GM12891 (cell line): ENCODE data around the gene MBOAT2.
A peak's percentile ranks its signal among the peaks of the same experiment; 100 is the strongest.

Experiments used
- DNase-seq: peaks from one replicate; pipeline ENCODE4 v3.0.0; 2011; ENCODE audit warnings: low spot score; ENCODE audit not compliant: insufficient read length
- FAIRE-seq: peaks from 2 replicates; lab custom pipeline; 2011; peaks lifted over from hg19 to GRCh38; lab: Jason Lieb, UNC
- PAX5 ChIP-seq: IDR thresholded peaks from 2 replicates; pipeline ENCODE4 v1.6.1; 2011; ENCODE audit warnings: low read length, moderate library complexity, mild to moderate bottlenecking; ENCODE audit not compliant: insufficient read depth, severe bottlenecking
- POLR2A ChIP-seq: IDR thresholded peaks from 2 replicates; pipeline ENCODE4 v1.6.1; 2011; ENCODE audit warnings: low read depth, low read length, control low read depth
- POLR2AphosphoS5 ChIP-seq: IDR thresholded peaks from 2 replicates; pipeline ENCODE4 v1.6.1; 2011; ENCODE audit warnings: low read depth, low read length, control low read depth
- POU2F2 ChIP-seq: IDR thresholded peaks from 2 replicates; pipeline ENCODE4 v1.6.1; 2011; ENCODE audit warnings: low read depth, mild to moderate bottlenecking, control low read depth, low read length, moderate library complexity
- SPI1 ChIP-seq: IDR thresholded peaks from 2 replicates; pipeline ENCODE4 v1.6.1; 2011; ENCODE audit warnings: low read depth, low read length, control low read depth
- TAF1 ChIP-seq: IDR thresholded peaks from 2 replicates; pipeline ENCODE4 v1.6.1; 2011; ENCODE audit warnings: low read depth, low read length, control low read depth

MBOAT2 gene

DNA sequence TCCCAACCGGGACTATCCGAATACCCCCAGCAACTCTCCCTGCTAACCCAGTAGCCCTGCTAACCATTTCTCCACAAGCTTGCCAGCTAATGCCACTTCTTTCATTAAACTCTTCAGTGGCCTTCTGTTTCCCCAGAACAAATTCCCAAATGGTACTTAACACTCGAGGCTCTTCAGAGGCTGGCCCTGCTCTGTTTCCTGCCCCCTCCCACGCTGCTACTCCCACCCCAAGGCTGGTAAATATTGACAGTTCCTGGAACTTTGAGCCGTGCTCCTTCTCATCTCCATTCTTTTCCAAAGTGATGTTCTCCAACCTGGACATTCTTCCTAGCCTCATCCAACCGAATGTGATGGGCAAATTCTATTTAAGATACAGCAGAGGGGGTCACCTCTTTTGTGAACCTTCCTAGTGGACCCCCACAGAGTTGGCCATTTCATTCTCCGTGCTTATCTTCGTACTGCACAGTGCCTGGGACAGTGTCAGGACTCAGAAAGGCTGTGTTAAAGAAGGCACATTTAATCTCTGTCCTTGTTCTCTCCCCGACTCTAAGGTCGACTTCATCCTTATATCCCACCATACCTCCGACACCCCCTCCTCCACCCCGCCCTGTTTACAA lies 162.9 kb downstream of the MBOAT2 start:
- DNase-seq (no peak), FAIRE-seq (no peak)
- no peak for TF ChIP-seq POLR2AphosphoS5
- TF ChIP-seq PAX5 = no peak
- no peak for TF ChIP-seq POU2F2
- no peak for TF ChIP-seq POLR2A
- TF ChIP-seq SPI1 = no peak
- no peak for TF ChIP-seq TAF1

DNA sequence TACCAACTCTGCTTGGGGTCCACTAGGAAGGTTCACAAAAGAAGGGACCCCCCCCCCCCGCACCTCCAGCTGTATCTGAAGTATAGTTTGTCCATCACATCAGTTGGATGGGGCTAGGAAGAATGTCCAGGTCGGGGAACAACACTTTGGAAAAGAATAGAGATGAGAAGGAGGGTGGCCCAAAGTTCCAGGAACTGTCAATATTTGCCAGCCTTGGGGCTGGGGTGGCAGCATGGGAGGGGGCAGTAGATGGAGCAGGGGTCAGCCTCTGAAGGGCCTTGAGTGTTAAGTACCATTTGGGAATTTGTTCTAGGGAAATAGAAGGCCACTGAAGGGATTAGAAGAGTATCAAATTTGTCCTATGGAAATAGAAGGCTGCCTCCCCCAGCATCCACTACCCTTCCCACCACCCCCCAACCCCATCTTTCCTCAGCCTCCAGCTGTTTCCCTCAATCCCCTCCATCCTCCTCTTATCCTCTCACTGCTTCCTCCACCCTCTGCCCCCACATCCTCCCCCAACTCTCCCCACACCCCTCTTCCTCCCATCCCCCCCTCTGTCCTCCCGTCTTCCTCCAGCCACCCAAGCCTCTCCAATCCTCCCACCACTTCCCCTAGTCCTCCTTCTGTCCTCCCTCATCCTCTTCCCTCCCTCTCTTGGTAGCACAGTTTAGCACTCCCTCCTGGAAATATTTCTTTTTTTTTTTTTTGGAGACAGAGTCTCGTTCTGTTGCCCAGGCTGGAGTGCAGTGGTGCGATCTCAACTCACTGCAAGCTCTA lies 164.1 kb downstream of the MBOAT2 start:
- DNase-seq (no peak), FAIRE-seq (no peak)
- TF ChIP-seq POLR2AphosphoS5 (no peak), POLR2A (no peak)

DNA sequence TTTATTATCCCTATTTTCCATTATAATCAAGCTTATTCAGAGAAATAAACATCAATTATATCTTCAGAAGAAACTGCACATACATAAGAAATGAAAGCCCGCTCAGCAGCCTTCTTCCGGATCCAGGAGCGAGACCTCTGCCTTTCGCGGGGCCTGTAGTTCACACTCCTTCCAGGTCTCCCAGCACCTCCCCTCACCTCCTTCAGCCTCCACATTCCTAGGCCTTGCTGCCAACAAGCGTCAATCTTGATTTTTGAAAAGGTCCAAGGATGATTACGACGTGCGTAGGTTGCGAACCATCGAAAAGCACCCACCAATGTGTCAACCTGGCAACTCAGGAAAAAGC lies 165.7 kb downstream of the MBOAT2 start:
- DNase-seq (no peak), FAIRE-seq (no peak)
- no peak for TF ChIP-seq TAF1
- TF ChIP-seq SPI1 = no peak
- TF ChIP-seq POLR2A = no peak
- no peak for TF ChIP-seq POLR2AphosphoS5
- TF ChIP-seq PAX5 = no peak
- no peak for TF ChIP-seq POU2F2

DNA sequence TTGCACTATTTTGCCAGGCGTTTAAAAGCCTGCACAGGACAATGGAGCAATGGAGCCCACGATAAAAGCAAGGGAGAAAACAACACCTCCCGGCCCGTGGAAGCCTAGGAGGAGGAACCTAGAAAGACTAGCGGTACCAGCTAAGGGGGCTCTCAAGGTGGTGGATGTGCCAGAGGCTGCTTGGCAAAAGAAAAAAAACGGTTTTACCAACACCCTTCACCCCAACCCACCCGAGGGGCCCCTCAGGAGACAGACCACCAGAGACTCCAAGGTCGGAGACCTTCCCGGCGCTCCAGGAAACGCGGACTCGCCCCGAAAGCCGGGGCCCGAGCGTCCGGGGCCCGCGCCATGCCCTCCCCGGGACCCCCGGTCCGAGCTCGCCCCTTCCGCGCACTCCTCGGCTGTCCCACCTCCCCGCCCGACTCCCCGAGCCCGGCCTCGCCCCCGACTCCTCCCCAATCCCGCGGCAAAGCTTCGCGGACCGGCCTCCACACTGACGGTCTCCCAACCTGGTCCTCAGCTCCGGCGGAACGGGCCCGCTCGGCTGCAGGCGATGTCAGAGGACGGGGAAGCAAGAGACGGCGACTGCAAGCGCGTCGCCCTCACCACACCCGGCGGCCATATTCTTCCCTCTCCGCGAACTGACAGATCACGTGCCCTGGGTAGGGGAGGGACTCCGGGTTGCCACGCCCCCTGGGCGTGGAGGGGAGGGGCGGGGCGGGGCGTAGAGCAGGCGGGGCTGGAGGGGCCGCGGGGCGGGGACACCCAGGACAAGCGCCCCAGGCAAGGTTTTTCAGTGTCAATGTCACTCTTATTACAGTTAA lies 166.3 kb downstream of the MBOAT2 start, which contains the start of gene KIDINS220:
TSS of gene KIDINS220 (minus strand) at position 643 of the 824 bp plus-strand sequence. CDS start 10,520 bp downstream, outside the sequence.
- FAIRE-seq (peak; percentile 77), DNase-seq (peak; percentile 98)
- TF ChIP-seq POLR2A = peak; percentile 88
- TF ChIP-seq POLR2AphosphoS5 = peak; percentile 87
- no peak for TF ChIP-seq SPI1
- TF ChIP-seq PAX5 = no peak
- TF ChIP-seq TAF1 = peak; percentile 89
- TF ChIP-seq POU2F2 = 0 out of 2 replicates have a peak, but pooled peaks have one; percentile 56

DNA sequence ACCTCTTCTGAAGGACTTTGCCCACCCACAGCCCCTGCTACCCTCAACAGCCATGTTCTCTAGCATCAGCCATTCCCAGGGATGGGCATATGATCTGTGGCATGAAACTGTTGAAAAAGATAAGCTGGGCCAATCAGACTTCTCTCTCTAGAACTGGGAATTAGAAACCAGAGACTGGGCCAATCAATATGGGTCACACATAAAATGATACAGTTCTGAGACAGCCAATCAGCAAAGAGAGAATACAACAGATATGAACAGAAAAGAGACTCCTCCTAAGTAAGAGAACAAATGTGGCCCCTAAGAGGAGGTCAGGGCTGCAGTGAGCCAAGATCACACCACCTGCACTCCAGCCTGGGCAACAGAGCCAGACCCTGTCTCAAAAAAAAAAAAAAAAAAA lies 168.2 kb downstream of the MBOAT2 start:
- FAIRE-seq = no peak
- DNase-seq = no peak
- TF ChIP-seq TAF1 = no peak

DNA sequence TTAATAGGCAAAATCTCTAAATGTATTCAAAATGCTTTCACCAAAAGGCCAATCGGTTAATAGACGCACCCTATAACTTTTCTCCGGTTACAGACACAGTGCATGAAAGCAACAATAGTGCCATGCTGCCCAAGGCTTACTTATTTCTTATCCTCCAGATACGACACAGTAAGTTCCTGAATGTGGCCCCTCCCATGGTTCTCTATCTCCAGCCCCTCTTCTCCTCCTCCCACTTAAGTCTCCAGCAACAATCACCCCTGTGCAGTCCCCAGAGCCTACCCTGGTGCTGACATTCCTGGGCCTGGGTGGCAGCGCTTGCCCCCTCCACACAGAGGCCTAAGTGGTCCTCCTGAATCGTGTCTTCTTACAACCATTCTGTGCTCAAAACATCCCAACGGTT lies 169.6 kb downstream of the MBOAT2 start:
- FAIRE-seq = no peak
- TF ChIP-seq POU2F2 (no peak), SPI1 (no peak), POLR2AphosphoS5 (no peak), POLR2A (no peak), PAX5 (no peak), TAF1 (no peak)
- no peak for DNase-seq

DNA sequence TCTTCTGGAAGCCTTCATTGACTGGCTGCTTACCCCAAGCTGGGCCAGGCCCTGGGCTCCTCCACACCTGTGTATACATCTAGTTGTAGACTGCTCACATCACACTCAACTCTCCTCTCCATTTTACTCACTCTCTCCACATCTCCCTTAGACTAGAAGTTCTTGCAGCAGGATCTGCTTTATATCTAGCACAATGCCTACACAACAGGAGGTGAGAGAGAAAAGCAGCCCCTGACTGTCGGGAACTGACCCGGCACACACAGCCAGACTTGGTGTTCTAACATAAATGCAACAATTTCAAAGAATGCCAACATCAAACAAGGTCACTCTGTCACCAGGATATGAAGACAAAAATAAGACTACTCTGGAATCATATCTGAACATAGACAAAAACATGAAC lies 172.0 kb downstream of the MBOAT2 start:
- FAIRE-seq (no peak), DNase-seq (no peak)
- TF ChIP-seq PAX5 (no peak), POU2F2 (no peak), POLR2AphosphoS5 (no peak), SPI1 (no peak), TAF1 (no peak), POLR2A (no peak)

DNA sequence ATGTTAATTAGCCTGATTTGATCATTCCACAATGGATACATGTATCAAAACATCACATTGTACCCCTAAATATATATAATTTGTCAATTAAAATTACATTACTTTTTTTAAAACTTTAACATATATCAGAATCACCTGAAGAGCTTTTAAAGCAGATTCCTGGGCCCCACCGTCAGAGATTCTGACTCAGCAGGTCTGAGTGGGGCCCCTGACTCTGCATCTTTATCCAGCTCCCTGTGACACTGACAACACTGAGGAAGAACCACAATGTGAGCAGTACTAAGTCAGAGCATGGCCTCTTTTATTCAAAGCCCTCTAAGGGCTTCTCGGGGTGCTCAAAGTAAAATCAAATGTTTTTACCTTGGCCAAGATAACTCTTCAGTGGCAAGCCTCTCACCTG lies 175.8 kb downstream of the MBOAT2 start:
- no peak for DNase-seq
- FAIRE-seq = no peak
- TF ChIP-seq SPI1 = no peak
- no peak for TF ChIP-seq TAF1
- TF ChIP-seq POU2F2 = no peak
- no peak for TF ChIP-seq POLR2A
- no peak for TF ChIP-seq PAX5
- TF ChIP-seq POLR2AphosphoS5 = no peak

DNA sequence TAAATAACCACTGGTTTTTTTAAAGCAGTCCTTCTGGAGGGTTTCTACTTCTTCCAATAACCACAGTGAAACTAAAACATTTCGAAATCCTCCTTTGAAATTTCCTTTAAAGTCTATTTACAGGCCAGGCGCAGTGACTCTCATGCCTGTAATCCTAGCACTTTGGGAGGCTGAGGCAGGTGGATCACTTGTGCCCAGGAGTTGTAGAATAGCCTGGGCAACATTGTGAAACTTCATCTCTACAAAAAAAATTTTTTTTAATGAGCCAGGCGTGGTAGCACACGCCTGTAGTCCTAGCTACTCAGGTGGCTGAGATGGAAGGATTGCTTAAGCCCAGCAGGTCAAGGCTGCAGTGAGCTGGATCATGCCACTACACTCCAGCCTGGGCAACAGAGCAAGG lies 181.3 kb downstream of the MBOAT2 start:
- DNase-seq (no peak), FAIRE-seq (no peak)
- no peak for TF ChIP-seq POLR2A
- TF ChIP-seq PAX5 = no peak
- no peak for TF ChIP-seq POLR2AphosphoS5
- no peak for TF ChIP-seq TAF1
